Progenitor cell of endocrine pancreas (in vitro differentiated cells): ENCODE data around the gene IFNA13. TPM values are rescaled to one million over a fixed set of nuclear protein-coding genes. Genes with fewer than 3 reads are reported as not detected.
A peak's percentile ranks its signal among the peaks of the same experiment; 100 is the strongest.

Experiments
- DNase-seq: peaks from one replicate; pipeline ENCODE4 v3.0.0; 2021; ENCODE audit warnings: low spot score; ENCODE audit not compliant: unreplicated experiment
- H3K27ac Mint-ChIP-seq: 2 replicates; pipeline ENCODE4 v1.8.0; 2021; ENCODE audit warnings: mild to moderate bottlenecking, moderate library complexity, mixed read lengths
- H3K27me3 Mint-ChIP-seq: 2 replicates; pipeline ENCODE4 v1.8.0; 2021; ENCODE audit warnings: mixed read lengths
- H3K36me3 Mint-ChIP-seq: 2 replicates; pipeline ENCODE4 v1.8.0; 2022; ENCODE audit warnings: mixed read lengths; ENCODE audit not compliant: insufficient read depth
- H3K4me1 Mint-ChIP-seq: 2 replicates; pipeline ENCODE4 v1.8.0; 2021; ENCODE audit warnings: low read depth, mixed read lengths
- H3K4me3 Mint-ChIP-seq: 2 replicates; pipeline ENCODE4 v1.8.0; 2021; ENCODE audit warnings: low read depth, mild to moderate bottlenecking, moderate library complexity, mixed read lengths
- H3K9me3 Mint-ChIP-seq: 2 replicates; pipeline ENCODE4 v1.8.0; 2021; ENCODE audit warnings: low read depth, mixed read lengths
- long read RNA-seq: library from polyadenylated mRNA; unstranded; transcript quantifications from one replicate; pipeline ENCODE4 v2.0.0, GENCODE V29; 2020
- total RNA-seq: library from RNA; stranded (reverse); gene quantifications from 2 replicates; pipeline ENCODE4 v1.2.1, GENCODE V29; 2021
- TF ChIP-seq, protein P1 (sequence below): fragments of 200-600 bp; sonication (generic); IDR thresholded peaks from one replicate; pipeline ENCODE4 v1.5.0; 2021; ENCODE audit warnings: antibody characterized with exemption, mild to moderate bottlenecking; ENCODE audit not compliant: unreplicated experiment

IFNA13 gene
- total RNA-seq = not detected in 2 replicates
- long read RNA-seq = 0 reads

DNA sequence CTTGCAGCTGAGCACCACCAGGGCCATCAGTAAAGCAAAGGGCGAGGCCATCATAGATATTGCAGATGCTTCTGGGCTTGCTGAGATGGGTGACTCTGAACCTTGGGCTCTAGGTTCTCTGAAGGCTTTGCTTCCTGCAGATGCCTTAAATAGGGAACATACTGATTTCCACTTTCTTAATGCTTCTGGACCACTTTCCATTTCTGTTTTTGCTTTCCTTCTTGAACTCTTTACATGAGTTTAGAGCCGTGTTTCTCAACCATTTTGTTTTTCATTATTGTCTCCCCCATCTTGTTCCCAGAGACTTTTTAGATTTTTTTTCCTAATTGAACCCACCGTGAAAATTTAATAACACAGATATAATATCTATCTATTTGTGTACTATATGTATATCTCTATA, at the start of gene IFNA13:
Gene IFNA13, minus strand, starts transcription at position 101 of the 400 bp plus-strand sequence. Its CDS starts 47 bp downstream, at position 54.
- no peak within 1 kb of the TSS for H3K4me3 Mint-ChIP-seq
- no peaks in the 10 kb centered on the region for H3K9me3 Mint-ChIP-seq
- DNase-seq = no peak
- no peak within 1 kb of the TSS for H3K27ac Mint-ChIP-seq
- TF ChIP-seq, protein P1, sequence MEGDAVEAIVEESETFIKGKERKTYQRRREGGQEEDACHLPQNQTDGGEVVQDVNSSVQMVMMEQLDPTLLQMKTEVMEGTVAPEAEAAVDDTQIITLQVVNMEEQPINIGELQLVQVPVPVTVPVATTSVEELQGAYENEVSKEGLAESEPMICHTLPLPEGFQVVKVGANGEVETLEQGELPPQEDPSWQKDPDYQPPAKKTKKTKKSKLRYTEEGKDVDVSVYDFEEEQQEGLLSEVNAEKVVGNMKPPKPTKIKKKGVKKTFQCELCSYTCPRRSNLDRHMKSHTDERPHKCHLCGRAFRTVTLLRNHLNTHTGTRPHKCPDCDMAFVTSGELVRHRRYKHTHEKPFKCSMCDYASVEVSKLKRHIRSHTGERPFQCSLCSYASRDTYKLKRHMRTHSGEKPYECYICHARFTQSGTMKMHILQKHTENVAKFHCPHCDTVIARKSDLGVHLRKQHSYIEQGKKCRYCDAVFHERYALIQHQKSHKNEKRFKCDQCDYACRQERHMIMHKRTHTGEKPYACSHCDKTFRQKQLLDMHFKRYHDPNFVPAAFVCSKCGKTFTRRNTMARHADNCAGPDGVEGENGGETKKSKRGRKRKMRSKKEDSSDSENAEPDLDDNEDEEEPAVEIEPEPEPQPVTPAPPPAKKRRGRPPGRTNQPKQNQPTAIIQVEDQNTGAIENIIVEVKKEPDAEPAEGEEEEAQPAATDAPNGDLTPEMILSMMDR = no peak
- H3K36me3 Mint-ChIP-seq = no peaks in the 10 kb centered on the region
- peaks cover 1% of the 10 kb centered on the region for H3K4me1 Mint-ChIP-seq
- no peaks in the 10 kb centered on the region for H3K27me3 Mint-ChIP-seq

DNA sequence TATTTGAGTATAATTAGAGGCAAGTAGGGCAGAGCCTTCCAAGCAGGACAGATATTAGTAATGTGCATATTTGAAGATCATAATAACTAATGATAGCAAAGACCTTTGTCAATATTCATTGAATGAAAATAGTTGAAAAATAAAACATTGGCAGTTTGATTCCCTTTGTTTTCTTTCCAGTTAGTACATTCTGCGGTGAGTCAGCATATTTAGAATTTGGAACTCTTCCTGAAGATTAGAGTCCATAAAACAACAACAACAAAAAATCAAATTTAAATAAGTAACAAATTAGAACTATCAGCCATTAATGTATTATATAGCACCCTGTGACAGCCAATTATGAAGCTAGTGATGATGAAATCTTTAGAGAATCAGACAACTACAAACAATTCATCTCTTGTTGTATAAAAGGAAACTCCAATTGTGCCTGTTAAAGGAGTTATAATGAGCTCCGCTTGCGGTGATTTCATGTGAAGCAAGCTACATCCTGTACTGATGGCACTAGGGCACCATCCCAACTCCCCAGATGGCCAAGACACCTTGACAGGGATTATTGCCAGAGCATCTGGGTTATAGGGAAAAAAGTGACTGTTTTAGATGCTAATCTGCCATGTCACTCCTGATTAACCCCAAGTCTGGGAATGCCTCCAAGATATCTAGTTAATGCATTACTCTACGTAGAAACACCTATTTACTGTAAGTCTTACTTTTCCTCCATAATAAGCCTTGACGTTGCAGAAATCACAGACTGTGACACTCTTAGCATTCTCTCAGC, 47.8 kb upstream of the IFNA13 start:
- H3K27me3 Mint-ChIP-seq = no peaks in the 10 kb centered on the region
- H3K36me3 Mint-ChIP-seq = no peaks in the 10 kb centered on the region
- DNase-seq = no peak
- H3K4me3 Mint-ChIP-seq = no peak overlapping the region
- TF ChIP-seq, protein P1 = no peak
- no peak overlapping the region for H3K27ac Mint-ChIP-seq
- no peaks in the 10 kb centered on the region for H3K4me1 Mint-ChIP-seq
- no peaks in the 10 kb centered on the region for H3K9me3 Mint-ChIP-seq

DNA sequence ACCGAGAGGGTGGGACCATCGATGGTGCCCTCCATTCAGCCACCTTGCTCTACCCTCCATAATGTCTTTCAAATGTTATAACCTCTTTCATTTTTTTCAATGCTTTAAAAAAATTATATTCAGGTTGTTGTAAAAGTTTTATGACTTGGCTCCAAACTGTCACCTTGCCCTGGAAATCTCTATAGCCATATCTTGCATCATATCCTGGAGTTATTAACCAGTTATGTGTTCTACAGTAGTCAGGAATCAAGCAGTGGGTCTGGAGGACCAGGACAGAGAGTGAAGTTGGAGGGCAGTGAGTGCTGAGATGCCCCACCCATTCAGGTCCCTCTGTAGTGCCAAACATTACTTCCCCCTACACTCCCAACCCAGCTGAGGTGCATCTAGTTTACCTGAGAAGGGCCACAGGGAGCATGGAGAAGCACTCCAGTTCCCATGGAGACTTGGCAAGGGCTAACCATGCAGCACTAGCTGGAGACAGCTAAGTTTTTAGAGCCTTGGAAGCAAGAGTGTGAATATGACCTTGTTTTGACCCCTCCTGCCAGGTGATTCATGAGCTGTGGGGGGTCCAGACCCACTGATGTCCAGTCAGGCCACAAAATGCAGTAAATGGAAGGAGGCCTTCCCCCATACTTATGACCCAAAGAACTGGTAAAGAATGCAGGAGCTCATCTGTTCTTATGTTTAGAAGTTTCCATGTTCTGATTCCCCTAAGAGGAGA, 46.5 kb upstream of the IFNA13 start:
- DNase-seq = no peak
- Mint-ChIP-seq H3K4me1 (no peaks in the 10 kb centered on the region), H3K36me3 (no peaks in the 10 kb centered on the region), H3K27ac (no peak overlapping the region), H3K9me3 (no peaks in the 10 kb centered on the region), H3K4me3 (no peak overlapping the region), H3K27me3 (peaks cover 4% of the 10 kb centered on the region)
- TF ChIP-seq, protein P1 = no peak

DNA sequence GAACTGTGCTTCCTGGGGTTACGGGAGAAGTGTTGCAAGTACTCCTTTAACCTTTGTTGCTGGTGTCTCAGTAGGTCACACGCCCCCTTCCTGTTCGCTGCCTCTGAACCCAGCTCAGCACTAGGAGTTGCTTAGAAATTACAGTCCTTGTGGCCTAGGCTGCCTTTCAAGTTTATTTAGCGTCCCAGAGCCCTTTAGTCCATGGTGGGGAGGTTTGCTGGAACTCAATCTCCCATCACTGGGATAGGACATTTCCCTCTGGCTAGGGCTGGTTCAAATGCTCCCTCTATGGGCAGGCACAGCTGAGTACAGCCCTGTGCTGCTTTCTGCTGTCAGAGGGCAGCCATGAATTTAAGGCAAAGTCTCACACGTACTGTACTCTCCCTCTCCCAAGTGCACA, 45.8 kb upstream of the IFNA13 start:
- no peaks in the 10 kb centered on the region for H3K4me1 Mint-ChIP-seq
- TF ChIP-seq, protein P1 = peak; percentile 31
- DNase-seq = no peak
- no peak overlapping the region for H3K4me3 Mint-ChIP-seq
- H3K9me3 Mint-ChIP-seq = no peaks in the 10 kb centered on the region
- no peaks in the 10 kb centered on the region for H3K36me3 Mint-ChIP-seq
- peaks cover 4% of the 10 kb centered on the region for H3K27me3 Mint-ChIP-seq
- H3K27ac Mint-ChIP-seq = no peak overlapping the region

DNA sequence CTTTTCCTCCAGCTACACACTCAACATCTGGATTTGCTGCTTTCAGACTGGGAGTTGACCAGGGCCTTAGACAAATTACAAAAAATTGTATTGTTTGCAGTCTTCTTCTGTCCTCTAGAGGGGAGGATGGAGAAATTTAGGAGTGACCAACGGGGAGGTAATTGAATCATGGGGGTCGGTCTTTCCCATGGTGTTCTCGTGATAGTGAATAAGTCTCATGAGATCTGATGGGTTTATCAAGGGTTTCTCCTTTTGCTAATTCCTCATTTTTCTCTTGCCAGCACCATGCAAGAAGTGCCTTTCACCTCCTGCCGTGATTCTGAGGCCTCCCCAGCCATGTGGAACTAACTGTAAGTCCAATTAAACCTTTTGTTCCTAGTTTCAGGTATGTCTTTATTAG, 45.3 kb upstream of the IFNA13 start:
- Mint-ChIP-seq H3K9me3 (no peaks in the 10 kb centered on the region), H3K27me3 (peaks cover 4% of the 10 kb centered on the region), H3K4me1 (no peaks in the 10 kb centered on the region), H3K36me3 (no peaks in the 10 kb centered on the region), H3K27ac (no peak overlapping the region), H3K4me3 (no peak overlapping the region)
- TF ChIP-seq, protein P1 = no peak
- no peak for DNase-seq
